H1 (cell line): ENCODE results near the gene TAF1D. TPM values are rescaled to one million over a fixed set of nuclear protein-coding genes. Genes with fewer than 3 reads are reported as not detected.

Source experiments
- CTCF ChIA-PET: fragments of 300-600 bp; sonication (Branson Sonifier 250); formaldehyde crosslinking; loops from one replicate; lab custom pipeline; 2021; ENCODE audit not compliant: partially characterized antibody; lab: Charles Lee
- POLR2A ChIA-PET: fragments of 300-600 bp; sonication (Branson Sonifier 250); formaldehyde crosslinking; loops from one replicate; lab custom pipeline; 2021; ENCODE audit warnings: inconsistent platforms; ENCODE audit not compliant: partially characterized antibody; lab: Charles Lee
- DNase-seq, 2 experiments: peaks; one replicate each; pipeline versions ENCODE4 v3.0.0 to v3.0.0-alpha.2; 2010 to 2022; ENCODE audit warnings: low spot score in 2 of 2, low read depth in 1 of 2, mixed read lengths in 1 of 2
- FAIRE-seq: peaks from 2 replicates; lab custom pipeline; 2011; peaks lifted over from hg19 to GRCh38; lab: Jason Lieb, UNC
- H2AFZ ChIP-seq: 2 replicates; pipeline ENCODE4 v1.8.1; 2012; ENCODE audit warnings: low read length, inconsistent platforms
- H2AK5ac ChIP-seq: 2 replicates; pipeline ENCODE4 v1.6.1; 2013; ENCODE audit warnings: low read depth, low read length
- H2BK120ac ChIP-seq: replicated peaks from 2 replicates; pipeline ENCODE3; 2013; ENCODE audit warnings: low read depth, low read length, inconsistent platforms
- H2BK12ac ChIP-seq: 2 replicates; pipeline ENCODE4 v1.6.1; 2013; ENCODE audit warnings: low read depth, low read length
- H2BK15ac ChIP-seq: 2 replicates; pipeline ENCODE4 v1.6.1; 2013; ENCODE audit warnings: low read length
- H2BK20ac ChIP-seq: 2 replicates; pipeline ENCODE4 v1.6.1; 2013; ENCODE audit warnings: low read length
- H2BK5ac ChIP-seq: 2 replicates; pipeline ENCODE4 v1.6.1; 2013; ENCODE audit warnings: low read depth, low read length
- H3K14ac ChIP-seq: 2 replicates; pipeline ENCODE4 v1.6.1; 2013; ENCODE audit warnings: inconsistent platforms; ENCODE audit not compliant: insufficient read length
- H3K18ac ChIP-seq: 2 replicates; pipeline ENCODE4 v1.6.1; 2013; ENCODE audit warnings: low read length; ENCODE audit errors: extremely low read depth
- H3K23ac ChIP-seq: 2 replicates; pipeline ENCODE4 v1.6.1; 2013; ENCODE audit warnings: inconsistent platforms; ENCODE audit not compliant: insufficient read length
- H3K23me2 ChIP-seq: 2 replicates; pipeline ENCODE4 v1.6.1; 2013; ENCODE audit warnings: low read depth, low read length
- H3K27ac ChIP-seq: 2 replicates; pipeline ENCODE4 v1.6.1; 2011; ENCODE audit warnings: low read depth, low read length, inconsistent platforms
- H3K27me3 ChIP-seq, 4 experiments: replicated peaks in 1 of 4; 1 replicate in 1 of 4; 2 replicates in 3 of 4; pipeline versions ENCODE4 v1.6.1 to v1.8.1; 2011 to 2013; ENCODE audit warnings: low read length in 3 of 4, mild to moderate bottlenecking in 3 of 4, inconsistent platforms in 2 of 4, mixed read lengths in 2 of 4, moderate library complexity in 1 of 4; ENCODE audit not compliant: control insufficient read depth in 3 of 4, insufficient read depth in 3 of 4; ENCODE audit errors: extremely low read depth in 1 of 4
- H3K36me3 ChIP-seq, 4 experiments: 2 replicates each; pipeline versions ENCODE4 v1.6.1 to v1.8.1; 2011 to 2013; ENCODE audit warnings: mild to moderate bottlenecking in 4 of 4, low read length in 3 of 4, moderate library complexity in 2 of 4, control low read depth in 1 of 4, inconsistent platforms in 1 of 4; ENCODE audit not compliant: insufficient read depth in 4 of 4, control insufficient read depth in 2 of 4
- H3K4ac ChIP-seq: replicated peaks from 2 replicates; pipeline ENCODE3; 2013; ENCODE audit warnings: low read length, low read depth, mixed read lengths, inconsistent platforms; ENCODE audit not compliant: insufficient read length
- H3K4me1 ChIP-seq, 4 experiments: replicated peaks in 1 of 4; 1 replicate in 1 of 4; 2 replicates in 3 of 4; pipeline versions ENCODE4 v1.6.1 to v1.8.1; 2011 to 2013; ENCODE audit warnings: low read length in 3 of 4, inconsistent platforms in 2 of 4, mixed read lengths in 1 of 4; ENCODE audit not compliant: insufficient read depth in 4 of 4, control insufficient read depth in 3 of 4
- H3K4me2 ChIP-seq, 2 experiments: 2 replicates each; pipeline versions ENCODE4 v1.6.1 to v1.8.1; 2011 to 2013; ENCODE audit warnings: low read depth in 2 of 2, low read length in 2 of 2, control low read depth in 1 of 2, inconsistent platforms in 1 of 2, mild to moderate bottlenecking in 1 of 2; ENCODE audit not compliant: insufficient read depth in 1 of 2
- H3K4me3 ChIP-seq, 4 experiments: fragments of 200-600, 300-600 bp in 1 of 4; sonication (generic), shearing (Covaris generic), sonication (Bioruptor Twin) in 1 of 4; 2 replicates each; pipeline versions ENCODE4 v1.5.1 to v1.8.1; 2011 to 2016; ENCODE audit warnings: low read length in 4 of 4, low read depth in 3 of 4, control low read depth in 2 of 4, inconsistent platforms in 2 of 4, mild to moderate bottlenecking in 2 of 4, mixed read lengths in 1 of 4, moderate library complexity in 1 of 4; ENCODE audit not compliant: insufficient read depth in 2 of 4; ENCODE audit errors: extremely low read depth in 1 of 4
- H3K56ac ChIP-seq: replicated peaks from 2 replicates; pipeline ENCODE3; 2013; ENCODE audit warnings: low read depth, mild to moderate bottlenecking, mixed read lengths, low read length, inconsistent platforms; ENCODE audit not compliant: insufficient read length
- H3K79me1 ChIP-seq: 2 replicates; pipeline ENCODE4 v1.6.1; 2013; ENCODE audit warnings: low read depth, low read length, control low read depth
- H3K79me2 ChIP-seq, 2 experiments: 2 replicates each; pipeline versions ENCODE4 v1.6.1 to v1.8.1; 2012 to 2013; ENCODE audit warnings: low read length in 2 of 2, mild to moderate bottlenecking in 2 of 2, inconsistent platforms in 1 of 2; ENCODE audit not compliant: insufficient read depth in 2 of 2, control insufficient read depth in 1 of 2
- H3K9ac ChIP-seq, 4 experiments: replicated peaks in 1 of 4; 1 replicate in 1 of 4; 2 replicates in 3 of 4; pipeline versions ENCODE4 v1.6.1 to v1.8.1; 2011 to 2013; ENCODE audit warnings: low read depth in 3 of 4, low read length in 3 of 4, control low read depth in 2 of 4, mild to moderate bottlenecking in 2 of 4, moderate library complexity in 2 of 4, inconsistent platforms in 1 of 4; ENCODE audit errors: extremely low read depth in 1 of 4
- H3K9me3 ChIP-seq, 2 experiments: 2 replicates each; pipeline versions ENCODE4 v1.6.1 to v1.8.1; 2012 to 2013; ENCODE audit warnings: mild to moderate bottlenecking in 2 of 2, moderate library complexity in 2 of 2, control low read depth in 1 of 2, inconsistent platforms in 1 of 2, low read depth in 1 of 2, low read length in 1 of 2, mixed read lengths in 1 of 2; ENCODE audit not compliant: insufficient read depth in 2 of 2
- H4K20me1 ChIP-seq, 2 experiments: replicated peaks in 1 of 2; 2 replicates each; pipeline versions ENCODE3 to v1.8.1; 2011 to 2013; ENCODE audit warnings: inconsistent platforms in 2 of 2, low read length in 2 of 2, mild to moderate bottlenecking in 1 of 2; ENCODE audit not compliant: insufficient read depth in 2 of 2, control insufficient read depth in 1 of 2
- H4K5ac ChIP-seq: 2 replicates; pipeline ENCODE4 v1.6.1; 2013; ENCODE audit warnings: low read length, low read depth, mixed read lengths, inconsistent platforms; ENCODE audit not compliant: insufficient read length
- H4K8ac ChIP-seq: 2 replicates; pipeline ENCODE4 v1.8.0; 2013; ENCODE audit warnings: mild to moderate bottlenecking, moderate library complexity, low read length, inconsistent platforms; ENCODE audit not compliant: insufficient read depth; ENCODE audit errors: extremely low read depth
- H4K91ac ChIP-seq: replicated peaks from 2 replicates; pipeline ENCODE3; 2013; ENCODE audit warnings: low read length, mixed read lengths, inconsistent platforms; ENCODE audit not compliant: insufficient read length
- JUND ChIP-seq: IDR thresholded peaks from 2 replicates; pipeline ENCODE4 v1.6.1; 2011; ENCODE audit warnings: mild to moderate bottlenecking, improper control_type of control experiment, low read length
- WGBS, 2 experiments: shearing (Covaris generic) in 1 of 2; methylation state at CpG; one replicate each; pipeline versions ENCODE4 v1.1.6 to v1.1.7; 2013 to 2015; ENCODE audit warnings: low lambda C conversion rate in 2 of 2, mixed read lengths in 2 of 2, inconsistent platforms in 1 of 2, low coverage in 1 of 2, missing lambda C conversion rate in 1 of 2; ENCODE audit not compliant: insufficient replicate concordance in 2 of 2, insufficient coverage in 1 of 2, insufficient read length in 1 of 2; ENCODE audit errors: extremely low coverage in 1 of 2, missing lambda C conversion rate in 1 of 2; 5-methylcytosine and 5-hydroxymethylcytosine counted together
- polyA plus RNA-seq, 7 experiments: library from polyadenylated mRNA; depleted of rRNA in 3 of 7; stranded (reverse) in 5 of 7; unstranded in 2 of 7; fragments of >200 nt in 5 of 7; fragments of 200-250 nt in 2 of 7; gene quantifications; 1 replicate in 5 of 7; 2 replicates in 1 of 7; 4 replicates in 1 of 7; pipeline versions ENCODE4 v1.2.1 to v1.2.3, GENCODE V29; 2011 to 2013; ENCODE audit warnings: missing spikeins in 2 of 7, mixed read lengths in 2 of 7
- total RNA-seq: library from RNA; stranded (reverse); fragmentation: NEBNext Ultra II Directional; extraction: Animal tissue kit (Norgen Biotek cat#: 25700); gene quantifications from 2 replicates; pipeline ENCODE4 v1.2.1, GENCODE V29; 2021

Gene TAF1D
- total and polyA plus RNA-seq, 2 of the 8 experiments (the other 6 are each of a cell fraction or from before 2014, with no cell fraction given), result 64.7 to 212 TPM

DNA sequence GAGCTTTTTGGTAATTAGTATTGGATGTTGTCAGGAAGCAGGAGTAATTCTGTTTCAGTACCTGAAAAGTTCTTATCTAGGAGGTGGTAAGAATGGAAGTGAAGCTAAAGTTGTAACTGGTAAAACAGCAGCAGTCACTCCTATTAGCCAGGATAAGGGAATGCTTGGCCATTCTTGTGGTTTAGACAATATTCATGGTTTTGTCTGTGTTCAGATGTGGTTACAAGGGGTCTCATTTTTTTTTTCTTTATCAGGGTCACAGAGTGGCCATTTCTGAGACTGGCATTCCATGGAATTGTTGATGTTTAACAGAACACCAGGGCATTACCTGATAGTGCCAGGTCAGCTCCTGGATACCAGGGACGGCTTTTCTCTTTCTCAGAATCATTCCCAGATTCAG lies 23.8 kb downstream of the TAF1D start:
- H3K56ac ChIP-seq, result no peak overlapping the region
- H3K27me3 ChIP-seq, result no peaks in the 10 kb centered on the region
- no peaks in the 10 kb centered on the region for H3K23me2 ChIP-seq
- H3K23ac ChIP-seq, result no peak overlapping the region
- DNase-seq, result no peak
- no peak overlapping the region for H2BK12ac ChIP-seq
- no peak overlapping the region for H2BK120ac ChIP-seq
- no peak overlapping the region for H3K9ac ChIP-seq
- FAIRE-seq, result no peak
- no peak overlapping the region for H2BK5ac ChIP-seq
- H3K79me1 ChIP-seq, result no peaks in the 10 kb centered on the region
- no peaks in the 10 kb centered on the region for H3K9me3 ChIP-seq
- H2AFZ ChIP-seq, result no peak overlapping the region
- WGBS, 2 experiments, result 100% methylated on average over 1 of the region's 1 CpG; no CpG with 5 or more reads in 1 of the 2 experiments
- H3K79me2 ChIP-seq, result no peaks in the 10 kb centered on the region
- H2BK15ac ChIP-seq, result no peak overlapping the region
- H3K36me3 ChIP-seq, result peaks cover 0 to 20% (median 9%) of the 10 kb centered on the region in 4 experiments; a peak in 4 of 8 replicates
- H2AK5ac ChIP-seq, result no peak overlapping the region
- H2BK20ac ChIP-seq, result no peak overlapping the region
- no peak overlapping the region for H3K4me2 ChIP-seq
- no peak overlapping the region for H3K4ac ChIP-seq
- H4K91ac ChIP-seq, result no peak overlapping the region
- H3K4me3 ChIP-seq, result no peak overlapping the region
- no peak overlapping the region for H4K5ac ChIP-seq
- H3K27ac ChIP-seq, result no peak overlapping the region
- no peaks in the 10 kb centered on the region for H4K20me1 ChIP-seq
- no peak overlapping the region for H4K8ac ChIP-seq
- no peak overlapping the region for H3K14ac ChIP-seq
- ChIA-PET CTCF (interaction anchor here (0.7 to 1.9 kb wide), 5 partner anchors 13 to 1445 kb away, joined by 3 to 5 read pairs (median 4); no protein-coding TSS in a partner anchor), POLR2A (interaction anchor here (0.8 to 21.2 kb wide), 4 partner anchors 9 to 102 kb away, joined by 3 to 495 read pairs (median 8); partner anchors contain the start of genes C11orf54, MED17 and TAF1D)
- peaks cover 0 to 9% (median 5%) of the 10 kb centered on the region in 4 experiments; a peak in 5 of 7 replicates for H3K4me1 ChIP-seq
- H3K18ac ChIP-seq, result no peak overlapping the region
- TF ChIP-seq JUND, result no peak
